A549 (cell line): ENCODE results near the gene PAGR1.

Experiments
- CEBPB ChIP-seq, 2 experiments: fragments of >200 bp in 1 of 2; sonication (Bioruptor Twin) in 1 of 2; formaldehyde crosslinking in 1 of 2; IDR thresholded peaks; 2 replicates each; pipeline ENCODE4 v1.6.1; 2012 to 2016
- EHMT2 ChIP-seq: fragments of 200-600 bp; sonication (generic); IDR thresholded peaks from 2 replicates; pipeline ENCODE4 v1.6.1; 2016; ENCODE audit warnings: antibody characterized with exemption, low read depth, mild to moderate bottlenecking, moderate library complexity
- EP300 ChIP-seq, 2 experiments: fragments of >200 bp; sonication (Bioruptor Twin); formaldehyde crosslinking; IDR thresholded peaks; 2 replicates in 1 of 2; 3 replicates in 1 of 2; pipeline ENCODE4 v1.6.1; 2016 to 2017
- JUN ChIP-seq, 2 experiments: fragments of >200 bp; sonication (Bioruptor Twin); formaldehyde crosslinking; IDR thresholded peaks; 2 replicates in 1 of 2; 3 replicates in 1 of 2; pipeline ENCODE4 v1.6.1; 2016 to 2017
- MAZ ChIP-seq: fragments of 150-350 bp; IDR thresholded peaks from 2 replicates; pipeline ENCODE4 v1.6.1; 2014; ENCODE audit warnings: antibody characterized with exemption, low read depth, low read length, borderline replicate concordance
- MYC ChIP-seq: IDR thresholded peaks from 2 replicates; pipeline ENCODE4 v1.6.1; 2012; ENCODE audit warnings: mild to moderate bottlenecking, inconsistent platforms, low read length, improper control_type of control experiment, borderline replicate concordance
- NR3C1 ChIP-seq: fragments of >200 bp; sonication (Bioruptor Twin); formaldehyde crosslinking; IDR thresholded peaks from 3 replicates; pipeline ENCODE4 v1.6.1; 2017
- POLR2A ChIP-seq: IDR thresholded peaks from 2 replicates; pipeline ENCODE4 v1.6.1; 2012; ENCODE audit warnings: mild to moderate bottlenecking, low read length
- RAD21 ChIP-seq, 2 experiments: fragments of >200 bp in 1 of 2; sonication (Bioruptor Twin) in 1 of 2; formaldehyde crosslinking in 1 of 2; IDR thresholded peaks in 1 of 2; conservative IDR thresholded peaks in 1 of 2; 2 replicates in 1 of 2; 3 replicates in 1 of 2; pipeline ENCODE4 v1.6.1; 2012 to 2018; ENCODE audit warnings: inconsistent platforms in 1 of 2
- RARB ChIP-seq: fragments of 250-450 bp; sonication (Bioruptor Pico); IDR thresholded peaks from 2 replicates; pipeline ENCODE4 v1.8.0; 2021; ENCODE audit warnings: mild to moderate bottlenecking, moderate library complexity
- ZFP36 ChIP-seq: fragments of 450-650 bp; IDR thresholded peaks from 2 replicates; pipeline ENCODE4 v1.6.1; 2014; ENCODE audit warnings: borderline replicate concordance; ENCODE audit not compliant: partially characterized antibody
- TF ChIP-seq, protein P1 (sequence below): fragments of >200 bp; sonication (Bioruptor Twin); formaldehyde crosslinking; IDR thresholded peaks from 3 replicates; pipeline ENCODE4 v1.5.1; 2016
- TF ChIP-seq, protein P2 (sequence below): IDR thresholded peaks from 2 replicates; pipeline ENCODE4 v1.6.1; 2012
- TF ChIP-seq, protein P3 (sequence below): fragments of 150-350 bp; IDR thresholded peaks from 2 replicates; pipeline ENCODE4 v1.6.1; 2014; ENCODE audit warnings: low read depth, mild to moderate bottlenecking, low read length

DNA sequence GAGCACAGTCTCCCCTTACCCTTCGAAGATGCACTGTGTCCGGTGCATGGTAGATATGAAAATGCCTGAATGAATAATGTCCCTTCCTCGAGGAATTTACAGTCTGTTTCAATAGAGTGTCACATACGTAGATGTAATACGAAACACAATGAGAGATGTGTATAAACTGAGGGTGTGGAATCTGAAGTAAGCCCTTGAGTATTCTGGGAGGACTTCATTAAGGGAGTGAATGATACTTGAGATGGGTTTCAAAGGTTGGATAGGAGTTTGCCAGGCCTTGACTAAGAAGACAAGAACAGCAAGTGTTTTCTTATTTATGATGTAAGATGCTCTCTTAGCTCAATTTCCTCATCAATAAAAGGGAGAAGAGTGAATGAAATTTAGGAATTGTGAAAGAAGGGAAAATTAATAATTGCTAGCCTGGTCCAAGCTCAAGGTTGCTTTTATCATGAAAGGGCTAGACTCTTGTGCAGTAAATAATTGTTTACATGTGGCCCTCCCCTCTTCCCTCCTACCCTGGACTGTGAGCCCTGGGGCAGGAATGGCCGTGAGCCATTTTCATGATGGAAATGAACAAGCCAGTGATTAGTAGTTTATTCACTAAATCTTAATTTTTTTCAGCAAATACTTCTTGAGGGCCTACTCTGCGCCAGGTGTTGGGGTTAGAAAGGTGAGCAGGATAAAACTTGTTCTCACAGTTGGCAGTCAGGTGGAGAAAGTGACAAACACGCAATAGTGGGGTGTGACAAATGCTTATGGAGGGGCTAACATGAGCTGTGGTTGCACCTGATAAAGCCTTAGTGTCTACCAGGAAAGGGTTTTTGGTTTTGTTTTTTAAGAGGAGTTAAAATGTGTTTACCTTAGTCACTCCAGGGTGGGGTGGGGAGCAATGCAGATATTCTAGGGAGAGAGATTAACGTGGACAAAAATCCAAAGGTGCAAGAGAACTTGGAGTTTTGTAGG, 23.8 kb upstream of the PAGR1 start:
- TF ChIP-seq MAZ (no peak), JUN (IDR thresholded peaks at IDR 0.05) (no peak), EHMT2 (no peak), MYC (no peak), ZFP36 (no peak), POLR2A (no peak), CEBPB (IDR thresholded peaks at IDR 0.05) (no peak), EP300 (IDR thresholded peaks at IDR 0.05) (no peak), NR3C1 (no peak), RARB (no peak), RAD21 (conservative IDR thresholded peaks at IDR 0.05 in 1 of 2, IDR thresholded peaks at IDR 0.05 in 1 of 2) (no peak)
- TF ChIP-seq, protein P1, sequence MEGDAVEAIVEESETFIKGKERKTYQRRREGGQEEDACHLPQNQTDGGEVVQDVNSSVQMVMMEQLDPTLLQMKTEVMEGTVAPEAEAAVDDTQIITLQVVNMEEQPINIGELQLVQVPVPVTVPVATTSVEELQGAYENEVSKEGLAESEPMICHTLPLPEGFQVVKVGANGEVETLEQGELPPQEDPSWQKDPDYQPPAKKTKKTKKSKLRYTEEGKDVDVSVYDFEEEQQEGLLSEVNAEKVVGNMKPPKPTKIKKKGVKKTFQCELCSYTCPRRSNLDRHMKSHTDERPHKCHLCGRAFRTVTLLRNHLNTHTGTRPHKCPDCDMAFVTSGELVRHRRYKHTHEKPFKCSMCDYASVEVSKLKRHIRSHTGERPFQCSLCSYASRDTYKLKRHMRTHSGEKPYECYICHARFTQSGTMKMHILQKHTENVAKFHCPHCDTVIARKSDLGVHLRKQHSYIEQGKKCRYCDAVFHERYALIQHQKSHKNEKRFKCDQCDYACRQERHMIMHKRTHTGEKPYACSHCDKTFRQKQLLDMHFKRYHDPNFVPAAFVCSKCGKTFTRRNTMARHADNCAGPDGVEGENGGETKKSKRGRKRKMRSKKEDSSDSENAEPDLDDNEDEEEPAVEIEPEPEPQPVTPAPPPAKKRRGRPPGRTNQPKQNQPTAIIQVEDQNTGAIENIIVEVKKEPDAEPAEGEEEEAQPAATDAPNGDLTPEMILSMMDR: no peak
- TF ChIP-seq, protein P2, sequence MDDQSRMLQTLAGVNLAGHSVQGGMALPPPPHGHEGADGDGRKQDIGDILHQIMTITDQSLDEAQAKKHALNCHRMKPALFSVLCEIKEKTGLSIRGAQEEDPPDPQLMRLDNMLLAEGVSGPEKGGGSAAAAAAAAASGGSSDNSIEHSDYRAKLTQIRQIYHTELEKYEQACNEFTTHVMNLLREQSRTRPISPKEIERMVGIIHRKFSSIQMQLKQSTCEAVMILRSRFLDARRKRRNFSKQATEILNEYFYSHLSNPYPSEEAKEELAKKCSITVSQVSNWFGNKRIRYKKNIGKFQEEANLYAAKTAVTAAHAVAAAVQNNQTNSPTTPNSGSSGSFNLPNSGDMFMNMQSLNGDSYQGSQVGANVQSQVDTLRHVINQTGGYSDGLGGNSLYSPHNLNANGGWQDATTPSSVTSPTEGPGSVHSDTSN: no peak
- TF ChIP-seq, protein P3, sequence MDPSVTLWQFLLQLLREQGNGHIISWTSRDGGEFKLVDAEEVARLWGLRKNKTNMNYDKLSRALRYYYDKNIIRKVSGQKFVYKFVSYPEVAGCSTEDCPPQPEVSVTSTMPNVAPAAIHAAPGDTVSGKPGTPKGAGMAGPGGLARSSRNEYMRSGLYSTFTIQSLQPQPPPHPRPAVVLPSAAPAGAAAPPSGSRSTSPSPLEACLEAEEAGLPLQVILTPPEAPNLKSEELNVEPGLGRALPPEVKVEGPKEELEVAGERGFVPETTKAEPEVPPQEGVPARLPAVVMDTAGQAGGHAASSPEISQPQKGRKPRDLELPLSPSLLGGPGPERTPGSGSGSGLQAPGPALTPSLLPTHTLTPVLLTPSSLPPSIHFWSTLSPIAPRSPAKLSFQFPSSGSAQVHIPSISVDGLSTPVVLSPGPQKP: no peak
